Colonic mucosa (tissue), 4 donors: ENCODE results near the gene WDR74. TPM values are rescaled to one million over a fixed set of nuclear protein-coding genes. Genes with fewer than 3 reads are reported as not detected.

Experiments used
- DNase-seq: peaks from one replicate; pipeline ENCODE4 v3.0.0-alpha.2; 2020
- H3K27ac ChIP-seq: fragments of 200-600 bp; one replicate; pipeline ENCODE4 v1.8.0; 2021
- H3K27me3 ChIP-seq: fragments of 200-600 bp; one replicate; pipeline ENCODE4 v1.8.0; 2021
- H3K36me3 ChIP-seq: fragments of 200-600 bp; one replicate; pipeline ENCODE4 v1.8.0; 2021
- H3K4me1 ChIP-seq: fragments of 200-600 bp; one replicate; pipeline ENCODE4 v1.8.0; 2021; ENCODE audit warnings: mild to moderate bottlenecking
- H3K4me3 ChIP-seq: fragments of 200-600 bp; one replicate; pipeline ENCODE4 v1.8.0; 2021
- H3K9ac ChIP-seq, 2 donors: one replicate each; pipeline ENCODE4 v1.7.0; 2013; ENCODE audit warnings: control low read depth in 2 of 2, low read depth in 2 of 2, low read length in 2 of 2
- H3K9me3 ChIP-seq: fragments of 200-600 bp; one replicate; pipeline ENCODE4 v1.8.0; 2021
- intact Hi-C: fragments of 100-400 bp; cut with DNase I; formaldehyde crosslinking; loops from one replicate; pipeline ENCODE4 v1.14.1; 2022
- microRNA-seq: library from miRNA; unstranded; fragments of <30 nt; microRNA quantifications from one replicate; pipeline ENCODE4, GENCODE V29; 2019
- total RNA-seq, 2 donors: library from RNA; stranded (reverse); fragmentation: NEBNext Ultra II Directional in 1 of 2; extraction: Animal tissue kit (Norgen Biotek cat#: 25700) in 1 of 2; gene quantifications; one replicate each; pipeline ENCODE4 v1.2.1, GENCODE V29; 2021
- TF ChIP-seq, protein P1 (sequence below): fragments of 200-600 bp; IDR thresholded peaks from one replicate; pipeline ENCODE4 v1.8.0; 2022; ENCODE audit warnings: antibody characterized with exemption, mild to moderate bottlenecking
- donor health status: healthy.
- donor health status: DM: no; HTN: no; CAD: no.
- donor health status: DM: no; HTN: no; CAD: no.

Gene WDR74
- total RNA-seq, 2 donors from 2014 or later: 27.4 to 43.3 TPM

DNA sequence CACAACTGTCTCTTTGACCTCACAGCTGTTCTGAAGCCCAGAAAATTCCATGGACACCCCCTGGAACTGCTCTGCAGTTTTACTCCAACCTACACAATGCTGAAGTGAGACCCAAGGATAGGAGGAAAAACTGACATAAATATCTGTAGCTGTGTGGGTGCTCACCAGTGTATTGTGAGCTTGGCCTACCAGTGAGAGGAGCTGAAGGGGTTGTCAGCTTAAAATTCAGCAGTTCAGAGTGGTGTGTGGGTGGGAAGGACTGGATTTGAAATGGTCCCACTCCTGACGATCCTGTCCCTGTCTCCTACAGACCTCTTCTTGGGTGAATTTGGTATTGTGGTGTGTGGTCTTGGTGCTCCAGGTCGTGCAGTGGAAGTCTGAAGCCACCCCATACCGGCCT lies 49.8 kb downstream of the WDR74 start:
- H3K4me1 ChIP-seq: peaks cover 13% of the 10 kb centered on the region
- TF ChIP-seq, protein P1, sequence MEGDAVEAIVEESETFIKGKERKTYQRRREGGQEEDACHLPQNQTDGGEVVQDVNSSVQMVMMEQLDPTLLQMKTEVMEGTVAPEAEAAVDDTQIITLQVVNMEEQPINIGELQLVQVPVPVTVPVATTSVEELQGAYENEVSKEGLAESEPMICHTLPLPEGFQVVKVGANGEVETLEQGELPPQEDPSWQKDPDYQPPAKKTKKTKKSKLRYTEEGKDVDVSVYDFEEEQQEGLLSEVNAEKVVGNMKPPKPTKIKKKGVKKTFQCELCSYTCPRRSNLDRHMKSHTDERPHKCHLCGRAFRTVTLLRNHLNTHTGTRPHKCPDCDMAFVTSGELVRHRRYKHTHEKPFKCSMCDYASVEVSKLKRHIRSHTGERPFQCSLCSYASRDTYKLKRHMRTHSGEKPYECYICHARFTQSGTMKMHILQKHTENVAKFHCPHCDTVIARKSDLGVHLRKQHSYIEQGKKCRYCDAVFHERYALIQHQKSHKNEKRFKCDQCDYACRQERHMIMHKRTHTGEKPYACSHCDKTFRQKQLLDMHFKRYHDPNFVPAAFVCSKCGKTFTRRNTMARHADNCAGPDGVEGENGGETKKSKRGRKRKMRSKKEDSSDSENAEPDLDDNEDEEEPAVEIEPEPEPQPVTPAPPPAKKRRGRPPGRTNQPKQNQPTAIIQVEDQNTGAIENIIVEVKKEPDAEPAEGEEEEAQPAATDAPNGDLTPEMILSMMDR: no peak
- H3K9ac ChIP-seq: peak overlapping the region in 1 of 2 donors; percentile 1
- no peaks in the 10 kb centered on the region for H3K27me3 ChIP-seq
- H3K36me3 ChIP-seq: peaks cover 14% of the 10 kb centered on the region
- DNase-seq: no peak
- no peaks in the 10 kb centered on the region for H3K9me3 ChIP-seq
- H3K27ac ChIP-seq: no peak overlapping the region
- no peak overlapping the region for H3K4me3 ChIP-seq
- intact Hi-C loops: loop anchor here (5.0 kb wide), 1 partner anchor 73 kb away; no protein-coding TSS in a partner anchor

DNA sequence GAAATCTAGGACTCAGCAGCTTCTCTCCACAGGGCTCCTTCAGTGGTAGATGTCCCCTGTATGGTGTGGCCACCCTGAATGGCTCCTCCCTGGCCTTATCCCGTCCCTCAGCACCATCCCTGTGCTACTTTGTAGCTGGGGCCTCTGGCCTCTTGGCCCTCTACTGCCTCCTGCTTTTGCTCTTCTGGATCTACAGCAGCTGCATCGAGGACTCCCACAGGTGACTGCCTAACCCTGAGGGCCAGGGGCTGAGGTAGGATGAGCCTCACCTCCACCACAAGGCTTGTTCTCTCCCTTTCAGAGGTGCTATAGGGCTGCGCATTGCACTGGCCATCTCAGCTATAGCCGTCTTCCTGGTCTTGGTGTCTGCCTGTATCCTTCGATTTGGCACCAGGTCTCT lies 50.4 kb downstream of the WDR74 start:
- intact Hi-C loops: loop anchor here (5.0 kb wide), 1 partner anchor 73 kb away; no protein-coding TSS in a partner anchor
- H3K4me3 ChIP-seq: no peak overlapping the region
- H3K27ac ChIP-seq: no peak overlapping the region
- H3K9ac ChIP-seq: peak overlapping the region; percentile 0 to 1
- no peaks in the 10 kb centered on the region for H3K9me3 ChIP-seq
- no peaks in the 10 kb centered on the region for H3K27me3 ChIP-seq
- H3K4me1 ChIP-seq: peaks cover 13% of the 10 kb centered on the region
- TF ChIP-seq, protein P1: no peak
- peaks cover 8% of the 10 kb centered on the region for H3K36me3 ChIP-seq
- no peak for DNase-seq

DNA sequence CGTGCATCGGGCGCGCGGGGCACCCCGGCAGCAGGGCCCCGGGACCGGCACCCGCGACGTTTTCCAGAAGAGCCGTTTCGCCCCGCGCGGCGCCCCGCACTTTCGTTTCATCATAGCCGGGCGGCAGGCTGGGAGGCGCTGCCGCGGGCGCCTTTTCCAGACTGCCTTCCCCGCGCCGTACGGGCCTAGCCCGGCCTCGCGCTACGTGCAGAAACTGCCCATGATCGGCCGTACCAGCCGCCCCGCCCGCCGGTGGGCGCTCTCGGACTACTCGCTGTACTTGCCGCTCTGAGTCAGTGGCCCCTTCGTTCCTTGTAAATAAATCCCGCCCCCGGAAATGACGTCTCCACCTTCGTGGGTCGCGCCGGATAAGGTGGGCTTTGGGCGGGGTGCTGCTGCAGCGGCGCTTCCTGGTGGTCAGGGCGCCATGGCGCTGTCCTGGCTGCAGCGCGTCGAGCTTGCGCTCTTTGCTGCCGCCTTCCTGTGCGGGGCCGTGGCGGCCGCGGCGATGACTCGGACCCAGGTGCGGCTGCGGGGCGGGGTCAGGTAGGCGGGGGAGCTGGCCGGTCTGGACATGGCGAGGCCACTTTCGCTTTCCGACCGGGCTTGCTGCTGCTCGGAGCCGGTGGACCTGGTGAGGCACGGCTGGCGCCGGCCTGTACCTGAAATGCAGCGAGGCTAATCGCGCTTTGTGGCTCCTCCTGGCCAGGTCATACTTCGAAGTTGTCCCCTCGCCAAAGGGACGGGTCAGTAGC lies 52.2 kb downstream of the WDR74 start, which contains the start of gene TMEM179B:
Gene TMEM179B (plus strand): TSS at position 398 of the 755 bp plus-strand sequence. CDS start 30 bp downstream, at position 428.
- TF ChIP-seq, protein P1: no peak
- Histone ChIP-seq H3K27me3 (no peaks in the 10 kb centered on the region), H3K27ac (peak within 1 kb of the TSS; percentile 99), H3K4me1 (peaks cover 10% of the 10 kb centered on the region), H3K9ac (peak within 1 kb of the TSS; percentile 97 to 99), H3K9me3 (no peaks in the 10 kb centered on the region), H3K36me3 (no peaks in the 10 kb centered on the region), H3K4me3 (peak within 1 kb of the TSS; percentile 84)
- intact Hi-C loops: loop anchor here (5.0 kb wide), 1 partner anchor 75 kb away; no protein-coding TSS in a partner anchor
- DNase-seq: peak; percentile 100

DNA sequence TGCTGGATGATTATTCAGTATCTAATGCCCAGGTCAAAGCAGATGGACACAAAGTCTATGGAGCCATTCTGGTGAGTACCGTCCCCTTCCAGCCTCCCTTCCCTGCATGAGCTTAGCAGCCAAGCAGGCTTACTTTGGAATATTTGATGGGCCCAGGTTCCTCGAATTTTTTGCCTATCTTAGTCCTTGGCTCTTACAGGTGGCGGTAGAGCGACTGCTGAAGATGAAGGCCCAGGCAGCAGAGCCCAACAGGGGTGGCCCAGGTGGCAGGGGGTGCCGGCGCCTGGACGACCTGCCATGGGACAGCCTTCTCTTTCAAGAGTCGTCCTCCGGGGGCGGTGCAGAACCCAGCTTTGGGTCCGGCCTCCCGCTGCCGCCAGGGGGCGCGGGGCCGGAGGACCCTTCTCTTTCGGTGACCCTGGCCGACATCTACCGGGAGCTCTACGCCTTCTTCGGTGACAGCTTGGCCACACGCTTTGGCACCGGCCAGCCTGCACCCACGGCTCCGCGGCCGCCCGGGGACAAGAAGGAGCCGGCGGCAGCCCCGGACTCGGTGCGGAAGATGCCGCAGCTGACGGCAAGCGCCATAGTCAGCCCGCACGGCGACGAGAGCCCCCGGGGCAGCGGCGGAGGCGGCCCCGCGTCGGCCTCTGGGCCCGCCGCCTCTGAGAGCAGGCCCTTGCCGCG lies 52.9 kb downstream of the WDR74 start:
- H3K9ac ChIP-seq: peak overlapping the region; percentile 97 to 99
- H3K4me3 ChIP-seq: peak overlapping the region; percentile 84
- intact Hi-C loops: loop anchor here (5.0 kb wide), 1 partner anchor 76 kb away; no protein-coding TSS in a partner anchor
- H3K36me3 ChIP-seq: no peaks in the 10 kb centered on the region
- peaks cover 8% of the 10 kb centered on the region for H3K4me1 ChIP-seq
- no peaks in the 10 kb centered on the region for H3K27me3 ChIP-seq
- peak; percentile 91 for DNase-seq
- TF ChIP-seq, protein P1: peak; percentile 92
- H3K27ac ChIP-seq: peak overlapping the region; percentile 99
- H3K9me3 ChIP-seq: no peaks in the 10 kb centered on the region

Small RNAs within 50 kb of the gene (microRNA-seq; reads per million reads assigned to microRNA genes)
- gene MIR6514 (3.9 reads per million), gene MIR6748 (not detected)

Other genes starting within 250 kb of the WDR74 start
- gene TUT1, start 248.1 kb downstream of the WDR74 start, total RNA-seq: 10 to 100 TPM; 11.1 to 26.2 TPM
- gene MTA2, start 237.7 kb downstream of the WDR74 start, total RNA-seq: 100 to 1,000 TPM in 1 of 2 donors, 10 to 100 TPM in 1; 91.0 to 133 TPM
- gene EML3, start 226.8 kb downstream of the WDR74 start, total RNA-seq: 10 to 100 TPM; 37.5 to 58.7 TPM
- gene ROM1, start 226.3 kb downstream of the WDR74 start, total RNA-seq: 1 to 10 TPM; 3.2 to 3.6 TPM
- 10 to 100 TPM; 21.8 to 37.7 TPM for gene B3GAT3, start 217.6 kb downstream of the WDR74 start, total RNA-seq
- 100 to 1,000 TPM; 252 to 303 TPM for gene GANAB, start 193.0 kb downstream of the WDR74 start, total RNA-seq
- 10 to 100 TPM; 19.1 to 27.7 TPM for gene INTS5, start 186.3 kb downstream of the WDR74 start, total RNA-seq
- gene C11orf98, start 174.4 kb downstream of the WDR74 start, total RNA-seq: 100 to 1,000 TPM in 1 of 2 donors, 10 to 100 TPM in 1; 57.9 to 105 TPM
- gene CSKMT, start 174.3 kb downstream of the WDR74 start, total RNA-seq: 10 to 100 TPM in 1 of 2 donors, 1 to 10 TPM in 1; 9.4 to 27.0 TPM
- gene UQCC3, start 167.9 kb downstream of the WDR74 start, total RNA-seq: 10 to 100 TPM; 13.9 to 23.2 TPM
- gene LBHD1, start 167.3 kb downstream of the WDR74 start, total RNA-seq: 10 to 100 TPM in 1 of 2 donors, 1 to 10 TPM in 1; 7.1 to 12.3 TPM
- 10 to 100 TPM; 74.8 to 87.8 TPM for gene UBXN1, start 160.5 kb downstream of the WDR74 start, total RNA-seq
- gene LRRN4CL, start 150.1 kb downstream of the WDR74 start, total RNA-seq: 1 to 10 TPM in 1 of 2 donors, under 1 TPM in 1; 0.82 to 3.3 TPM
- gene BSCL2, start 132.2 kb downstream of the WDR74 start, total RNA-seq: 10 to 100 TPM; 36.5 to 65.5 TPM
- under 1 TPM in 1 of 2 donors, not detected in 1; 0.56 TPM for gene GNG3, start 131.9 kb downstream of the WDR74 start, total RNA-seq
- gene HNRNPUL2, start 112.1 kb downstream of the WDR74 start, total RNA-seq: 10 to 100 TPM; 50.5 to 59.3 TPM
- gene TTC9C, start 111.1 kb downstream of the WDR74 start, total RNA-seq: 10 to 100 TPM; 34.2 to 39.8 TPM
- 10 to 100 TPM; 10.8 to 18.7 TPM for gene ZBTB3, start 85.4 kb downstream of the WDR74 start, total RNA-seq
- 10 to 100 TPM; 40.3 to 54.5 TPM for gene POLR2G, start 78.0 kb downstream of the WDR74 start, total RNA-seq
- gene TAF6L, start 68.2 kb downstream of the WDR74 start, total RNA-seq: 10 to 100 TPM; 15.3 to 26.6 TPM
- gene TMEM179B, start 52.2 kb downstream of the WDR74 start, total RNA-seq: 10 to 100 TPM; 46.7 to 54.5 TPM
- 10 to 100 TPM; 15.8 to 26.0 TPM for gene TMEM223, start 47.6 kb downstream of the WDR74 start, total RNA-seq
- gene NXF1, start 34.1 kb downstream of the WDR74 start, total RNA-seq: 10 to 100 TPM; 39.2 to 50.9 TPM
- gene STX5, start 7.5 kb downstream of the WDR74 start, total RNA-seq: 10 to 100 TPM; 38.0 to 43.3 TPM
- not detected for gene TEX54, start 6.7 kb downstream of the WDR74 start, total RNA-seq
- 100 to 1,000 TPM in 1 of 2 donors, 10 to 100 TPM in 1; 70.4 to 116 TPM for gene SLC3A2, start 41.3 kb upstream of the WDR74 start, total RNA-seq
- 1 to 10 TPM; 1.2 to 1.8 TPM for gene CHRM1, start 81.8 kb upstream of the WDR74 start, total RNA-seq
- gene SLC22A6, start 145.4 kb upstream of the WDR74 start, total RNA-seq: not detected
- gene SLC22A8, start 176.3 kb upstream of the WDR74 start, total RNA-seq: not detected